Endothelial cell (in vitro differentiated cells): Measurements from ENCODE around the gene DGKB. TPM values are rescaled to one million over a fixed set of nuclear protein-coding genes. Genes with fewer than 3 reads are reported as not detected.
"Not testable (repeated sequence)": the region's sequence is repeated elsewhere in the genome, so short reads cannot be mapped to it uniquely, and the experiment has no call there.

Experiments
- DNase-seq: peaks from one replicate; pipeline ENCODE4 v3.0.0; 2021; ENCODE audit warnings: low spot score
- H3K27ac Mint-ChIP-seq: one replicate; pipeline ENCODE4 v1.8.0; 2021; ENCODE audit warnings: mixed read lengths, inconsistent platforms; ENCODE audit not compliant: unreplicated experiment
- H3K27me3 Mint-ChIP-seq: one replicate; pipeline ENCODE4 v1.8.0; 2021; ENCODE audit warnings: mild to moderate bottlenecking, moderate library complexity, mixed read lengths, inconsistent platforms; ENCODE audit not compliant: unreplicated experiment
- H3K36me3 Mint-ChIP-seq: one replicate; pipeline ENCODE4 v1.8.0; 2021; ENCODE audit warnings: mild to moderate bottlenecking, low read depth, mixed read lengths, inconsistent platforms; ENCODE audit not compliant: unreplicated experiment
- H3K4me1 Mint-ChIP-seq: one replicate; pipeline ENCODE4 v1.8.0; 2021; ENCODE audit warnings: mild to moderate bottlenecking, mixed read lengths, inconsistent platforms; ENCODE audit not compliant: unreplicated experiment
- H3K4me3 Mint-ChIP-seq: one replicate; pipeline ENCODE4 v1.8.0; 2021; ENCODE audit warnings: mild to moderate bottlenecking, mixed read lengths, inconsistent platforms; ENCODE audit not compliant: unreplicated experiment
- H3K9me3 Mint-ChIP-seq: one replicate; pipeline ENCODE4 v1.8.0; 2021; ENCODE audit warnings: mixed read lengths, inconsistent platforms; ENCODE audit not compliant: unreplicated experiment
- CTCF ChIP-seq: fragments of 200-600 bp; sonication (generic); IDR thresholded peaks from one replicate; pipeline ENCODE4 v1.5.0; 2021; ENCODE audit warnings: antibody characterized with exemption; ENCODE audit not compliant: unreplicated experiment
- total RNA-seq: library from RNA; stranded (reverse); fragmentation: NEBNext Ultra II Directional; extraction: Animal tissue kit (Norgen Biotek cat#: 25700); gene quantifications from one replicate; pipeline ENCODE4 v1.2.1, GENCODE V29; 2021; ENCODE audit not compliant: unreplicated experiment

Gene DGKB
- total RNA-seq, 1 donor from 2014 or later: 0.46 TPM

GRCh38 chr7:14286036-14286435, 616.5 kb downstream of the DGKB start:
- TF ChIP-seq CTCF: no peak
- Mint-ChIP-seq H3K9me3 (no peaks in the 10 kb centered on the region), H3K27me3 (no peaks in the 10 kb centered on the region), H3K4me3 (no peak overlapping the region), H3K4me1 (no peaks in the 10 kb centered on the region), H3K36me3 (no peaks in the 10 kb centered on the region), H3K27ac (no peak overlapping the region)
- DNase-seq: no peak

GRCh38 chr7:14279065-14279871, 623.3 kb downstream of the DGKB start:
- peak; percentile 17 for DNase-seq
- not testable (repeated sequence) for H3K36me3 Mint-ChIP-seq, H3K27ac Mint-ChIP-seq, H3K27me3 Mint-ChIP-seq, H3K4me1 Mint-ChIP-seq, H3K9me3 Mint-ChIP-seq
- H3K4me3 Mint-ChIP-seq: peak overlapping the region; percentile 69

GRCh38 chr7:14275356-14275755, 627.2 kb downstream of the DGKB start:
- H3K9me3 Mint-ChIP-seq: no peaks in the 10 kb centered on the region
- no peak overlapping the region for H3K4me3 Mint-ChIP-seq
- H3K36me3 Mint-ChIP-seq: no peaks in the 10 kb centered on the region
- H3K27me3 Mint-ChIP-seq: no peaks in the 10 kb centered on the region
- no peak for DNase-seq
- no peak for TF ChIP-seq CTCF
- H3K27ac Mint-ChIP-seq: no peak overlapping the region
- peaks cover 4% of the 10 kb centered on the region for H3K4me1 Mint-ChIP-seq

GRCh38 chr7:14271441-14271840, 631.1 kb downstream of the DGKB start:
- H3K27ac Mint-ChIP-seq: no peak overlapping the region
- DNase-seq: no peak
- no peak for TF ChIP-seq CTCF
- H3K27me3 Mint-ChIP-seq: peaks cover 1% of the 10 kb centered on the region
- no peaks in the 10 kb centered on the region for H3K36me3 Mint-ChIP-seq
- H3K9me3 Mint-ChIP-seq: no peaks in the 10 kb centered on the region
- H3K4me1 Mint-ChIP-seq: peaks cover 6% of the 10 kb centered on the region
- H3K4me3 Mint-ChIP-seq: no peak overlapping the region

- Mint-ChIP-seq H3K36me3 (no peaks in the 10 kb centered on the region), H3K4me1 (peaks cover 6% of the 10 kb centered on the region), H3K4me3 (no peak overlapping the region), H3K27me3 (peaks cover 1% of the 10 kb centered on the region), H3K27ac (no peak overlapping the region), H3K9me3 (no peaks in the 10 kb centered on the region)
- TF ChIP-seq CTCF: no peak
- no peak for DNase-seq
Measured at GRCh38 chr7:14270099-14270498, 632.5 kb downstream of the DGKB start.
